Activated B cell treated with CpG ODN at 0.5 μM for 24 hours (primary cell): ENCODE measurements around the gene CLEC1A. TPM values are rescaled to one million over a fixed set of nuclear protein-coding genes. Genes with fewer than 3 reads are reported as not detected.

Source experiments
- ATAC-seq: fragments of 200-7000 bp; cut with Tn5 transposase; one replicate; pipeline ENCODE4 v1.10.0; 2021; ENCODE audit warnings: low read depth, mild to moderate bottlenecking, moderate library complexity
- CTCF ChIA-PET: fragments of 350-600 bp; sonication (Branson Sonifier 250); formaldehyde crosslinking; loops from one replicate; lab custom pipeline; 2021; ENCODE audit warnings: antibody characterized with exemption; lab: Charles Lee
- POLR2A ChIA-PET: fragments of 350-600 bp; sonication (Branson Sonifier 250); formaldehyde crosslinking; loops from one replicate; lab custom pipeline; 2021; ENCODE audit warnings: antibody characterized with exemption; lab: Charles Lee
- DNase-seq: peaks from one replicate; pipeline ENCODE4 v3.0.0; 2022
- H3K27ac Mint-ChIP-seq: one replicate; pipeline ENCODE4 v1.8.0; 2020; ENCODE audit warnings: mixed read lengths
- H3K27me3 Mint-ChIP-seq: one replicate; pipeline ENCODE4 v1.8.0; 2021; ENCODE audit warnings: mixed read lengths
- H3K36me3 Mint-ChIP-seq: one replicate; pipeline ENCODE4 v1.8.0; 2021; ENCODE audit warnings: low read depth, mixed read lengths
- H3K4me1 Mint-ChIP-seq: one replicate; pipeline ENCODE4 v1.8.0; 2021; ENCODE audit warnings: mixed read lengths
- H3K4me3 Mint-ChIP-seq: one replicate; pipeline ENCODE4 v1.8.0; 2020; ENCODE audit warnings: mild to moderate bottlenecking, mixed read lengths
- H3K9me3 Mint-ChIP-seq: one replicate; pipeline ENCODE4 v1.8.0; 2020; ENCODE audit warnings: mixed read lengths
- CTCF ChIP-seq: fragments of 200-600 bp; IDR thresholded peaks from one replicate; pipeline ENCODE4 v1.8.0; 2022; ENCODE audit warnings: antibody characterized with exemption, mild to moderate bottlenecking
- intact Hi-C: fragments of 100-400 bp; cut with micrococcal nuclease; formaldehyde crosslinking; loops from one replicate; pipeline ENCODE4 v1.15.1; 2024
- total RNA-seq: library from RNA; stranded (reverse); gene quantifications from 2 replicates; pipeline ENCODE4 v1.2.3, GENCODE V29; 2022

Gene CLEC1A
- total RNA-seq, 1 donor from 2014 or later, result not detected

- no peak for ATAC-seq
- no peak for TF ChIP-seq CTCF
- Mint-ChIP-seq H3K36me3 (no peaks in the 10 kb centered on the region), H3K4me1 (peaks cover 14% of the 10 kb centered on the region), H3K9me3 (no peaks in the 10 kb centered on the region), H3K4me3 (no peak overlapping the region), H3K27me3 (peaks cover 20% of the 10 kb centered on the region), H3K27ac (no peak overlapping the region)
- ChIA-PET POLR2A (no interaction called here), CTCF (no interaction called here)
- intact Hi-C loops, result no loop called here
- DNase-seq, result no peak
Measured at GRCh38 chr12:10069976-10070375, 28.8 kb downstream of the CLEC1A start.

- H3K9me3 Mint-ChIP-seq, result no peaks in the 10 kb centered on the region
- ATAC-seq, result no peak
- TF ChIP-seq CTCF, result no peak
- CTCF ChIA-PET, result no interaction called here
- intact Hi-C loops, result no loop called here
- peaks cover 26% of the 10 kb centered on the region for H3K27me3 Mint-ChIP-seq
- no peak for DNase-seq
- POLR2A ChIA-PET, result no interaction called here
- no peak overlapping the region for H3K4me3 Mint-ChIP-seq
- H3K27ac Mint-ChIP-seq, result no peak overlapping the region
- H3K36me3 Mint-ChIP-seq, result no peaks in the 10 kb centered on the region
- H3K4me1 Mint-ChIP-seq, result peaks cover 14% of the 10 kb centered on the region
Measured at GRCh38 chr12:10069099-10069498, 29.7 kb downstream of the CLEC1A start.

GRCh38 chr12:10068644-10069043 is 30.1 kb downstream of the CLEC1A start:
- H3K36me3 Mint-ChIP-seq, result no peaks in the 10 kb centered on the region
- peaks cover 26% of the 10 kb centered on the region for H3K27me3 Mint-ChIP-seq
- ChIA-PET CTCF (no interaction called here), POLR2A (no interaction called here)
- H3K27ac Mint-ChIP-seq, result no peak overlapping the region
- no peaks in the 10 kb centered on the region for H3K9me3 Mint-ChIP-seq
- no peak for TF ChIP-seq CTCF
- ATAC-seq (no peak), DNase-seq (no peak)
- no peak overlapping the region for H3K4me3 Mint-ChIP-seq
- intact Hi-C loops, result no loop called here
- peaks cover 14% of the 10 kb centered on the region for H3K4me1 Mint-ChIP-seq

- no peak for TF ChIP-seq CTCF
- no peak for ATAC-seq
- Mint-ChIP-seq H3K36me3 (no peaks in the 10 kb centered on the region), H3K4me3 (no peak overlapping the region), H3K27me3 (peaks cover 26% of the 10 kb centered on the region), H3K4me1 (peaks cover 14% of the 10 kb centered on the region), H3K9me3 (no peaks in the 10 kb centered on the region), H3K27ac (no peak overlapping the region)
- CTCF ChIA-PET, result interaction anchor here (0.6 kb wide), 1 partner anchor 25 kb away, joined by 5 read pairs; no protein-coding TSS in a partner anchor
- DNase-seq, result no peak
- POLR2A ChIA-PET, result no interaction called here
- intact Hi-C loops, result no loop called here
Measured at GRCh38 chr12:10067942-10068341, 30.8 kb downstream of the CLEC1A start.

- H3K36me3 Mint-ChIP-seq, result no peaks in the 10 kb centered on the region
- no peak for TF ChIP-seq CTCF
- no peak overlapping the region for H3K27ac Mint-ChIP-seq
- H3K9me3 Mint-ChIP-seq, result no peaks in the 10 kb centered on the region
- H3K27me3 Mint-ChIP-seq, result peaks cover 26% of the 10 kb centered on the region
- peaks cover 14% of the 10 kb centered on the region for H3K4me1 Mint-ChIP-seq
- no peak overlapping the region for H3K4me3 Mint-ChIP-seq
- DNase-seq (no peak), ATAC-seq (no peak)
- ChIA-PET POLR2A (no interaction called here), CTCF (interaction anchor here (0.6 kb wide), 1 partner anchor 25 kb away, joined by 5 read pairs; no protein-coding TSS in a partner anchor)
- intact Hi-C loops, result no loop called here
Measured at GRCh38 chr12:10067264-10067663, 31.5 kb downstream of the CLEC1A start.
